Measurements from ENCODE around the gene KIF2A. TPM values are rescaled to one million over a fixed set of nuclear protein-coding genes. Genes with fewer than 3 reads are reported as not detected.

The KIF2A gene
- total RNA-seq, 2 experiments from 2014 or later = 161 to 171 TPM

DNA sequence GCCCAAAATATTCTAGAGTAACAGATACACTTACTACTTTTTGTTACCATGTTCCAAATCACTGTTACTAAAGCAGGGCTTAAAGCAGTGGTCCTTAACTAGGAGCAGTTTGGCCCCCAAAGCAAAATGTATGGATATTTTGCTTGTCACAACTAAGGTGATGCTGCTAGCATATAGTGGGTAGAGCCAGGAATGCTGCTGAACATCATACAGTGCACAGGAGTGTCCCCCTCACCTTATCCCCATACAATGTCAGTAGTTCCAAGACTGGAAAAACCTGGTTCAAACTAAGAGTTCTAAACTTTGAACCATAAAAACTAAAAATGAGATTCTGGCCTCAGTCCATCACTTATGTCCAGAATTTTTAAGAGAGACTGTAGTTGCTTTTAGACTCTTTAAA is 69.6 kb downstream of the KIF2A start:
- no peak for ATAC-seq (ENCODE audit: low read depth)
- no peaks in the 10 kb centered on the region for H3K9me3 Mint-ChIP-seq
- H3K27me3 Mint-ChIP-seq = no peaks in the 10 kb centered on the region
- H3K4me1 Mint-ChIP-seq = peaks cover 3% of the 10 kb centered on the region
- POLR2A ChIA-PET = no interaction called here
- no peak overlapping the region for H3K4me3 Mint-ChIP-seq
- no peak overlapping the region for H3K27ac Mint-ChIP-seq
- H3K36me3 Mint-ChIP-seq = peaks cover 37% of the 10 kb centered on the region
- no peak for DNase-seq

DNA sequence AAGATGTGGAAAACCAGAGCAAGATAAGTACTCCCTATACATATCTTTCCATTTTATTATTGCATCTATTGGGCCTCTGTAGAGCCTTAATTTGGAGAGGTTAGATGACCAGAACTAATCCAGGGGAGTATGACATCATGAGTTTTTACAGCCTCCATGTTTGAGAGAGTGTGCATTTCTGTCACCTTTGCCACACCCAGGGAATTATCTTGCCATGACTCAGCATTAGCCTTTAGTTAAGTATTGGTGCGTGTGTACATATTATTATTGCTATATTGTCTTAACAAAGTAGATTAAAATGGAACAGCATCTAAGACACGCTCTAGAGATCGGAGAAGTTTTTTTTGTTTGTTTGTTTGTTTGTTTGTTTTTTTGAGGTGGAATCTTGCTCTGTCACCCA is 70.1 kb downstream of the KIF2A start:
- DNase-seq (no peak), ATAC-seq (ENCODE audit: low read depth) (no peak)
- Mint-ChIP-seq H3K27ac (no peak overlapping the region), H3K36me3 (peaks cover 39% of the 10 kb centered on the region), H3K4me1 (peaks cover 2% of the 10 kb centered on the region), H3K4me3 (no peak overlapping the region), H3K9me3 (no peaks in the 10 kb centered on the region), H3K27me3 (no peaks in the 10 kb centered on the region)
- POLR2A ChIA-PET = no interaction called here

DNA sequence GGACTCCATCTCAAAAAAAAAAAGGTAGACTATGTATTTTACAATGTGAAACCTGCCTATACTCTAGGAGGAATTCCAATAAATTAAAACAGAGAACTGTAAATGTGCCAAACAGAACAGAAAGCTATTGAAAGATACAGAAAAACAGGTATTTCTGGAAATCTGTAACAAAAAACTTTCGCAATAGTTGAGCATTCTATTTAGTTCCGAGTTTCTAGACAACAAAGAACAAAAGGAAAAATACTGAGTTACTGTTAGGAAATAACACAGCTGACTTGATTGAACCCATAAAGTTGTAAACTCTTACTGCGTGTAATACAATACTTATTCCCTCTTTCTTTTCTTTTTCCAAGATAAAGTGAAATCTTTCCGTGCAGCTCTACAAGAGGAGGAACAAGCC is 79.1 kb downstream of the KIF2A start:
- no peak for ATAC-seq (ENCODE audit: low read depth)
- Mint-ChIP-seq H3K4me1 (peaks cover 7% of the 10 kb centered on the region), H3K4me3 (no peak overlapping the region), H3K27ac (no peak overlapping the region), H3K36me3 (peaks cover 34% of the 10 kb centered on the region), H3K9me3 (no peaks in the 10 kb centered on the region), H3K27me3 (no peaks in the 10 kb centered on the region)
- no peak for DNase-seq
- POLR2A ChIA-PET = no interaction called here

DNA sequence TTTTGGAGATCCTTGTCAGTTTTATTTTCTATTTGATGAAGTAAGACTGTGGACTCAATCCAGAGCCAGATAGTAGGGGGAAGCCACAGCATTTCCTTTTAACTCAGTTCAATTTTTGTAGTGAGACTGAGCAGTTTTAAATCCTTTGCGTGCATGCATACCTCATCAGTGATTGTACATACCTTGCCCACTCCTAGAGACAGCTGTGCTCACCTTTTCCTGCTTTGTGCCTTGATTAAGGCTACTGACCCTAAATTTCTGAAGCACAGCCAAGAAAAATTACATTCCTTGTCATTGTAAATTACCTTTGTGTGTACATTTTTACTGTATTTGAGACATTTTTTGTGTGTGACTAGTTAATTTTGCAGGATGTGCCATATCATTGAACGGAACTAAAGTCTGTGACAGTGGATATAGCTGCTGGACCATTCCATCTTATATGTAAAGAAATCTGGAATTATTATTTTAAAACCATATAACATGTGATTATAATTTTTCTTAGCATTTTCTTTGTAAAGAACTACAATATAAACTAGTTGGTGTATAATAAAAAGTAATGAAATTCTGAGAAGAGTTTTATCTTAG is 79.9 kb downstream of the KIF2A start:
- Mint-ChIP-seq H3K9me3 (no peaks in the 10 kb centered on the region), H3K4me1 (peaks cover 7% of the 10 kb centered on the region), H3K27me3 (no peaks in the 10 kb centered on the region), H3K4me3 (no peak overlapping the region), H3K27ac (no peak overlapping the region), H3K36me3 (peaks cover 27% of the 10 kb centered on the region)
- DNase-seq (no peak), ATAC-seq (ENCODE audit: low read depth) (no peak)
- POLR2A ChIA-PET = no interaction called here

DNA sequence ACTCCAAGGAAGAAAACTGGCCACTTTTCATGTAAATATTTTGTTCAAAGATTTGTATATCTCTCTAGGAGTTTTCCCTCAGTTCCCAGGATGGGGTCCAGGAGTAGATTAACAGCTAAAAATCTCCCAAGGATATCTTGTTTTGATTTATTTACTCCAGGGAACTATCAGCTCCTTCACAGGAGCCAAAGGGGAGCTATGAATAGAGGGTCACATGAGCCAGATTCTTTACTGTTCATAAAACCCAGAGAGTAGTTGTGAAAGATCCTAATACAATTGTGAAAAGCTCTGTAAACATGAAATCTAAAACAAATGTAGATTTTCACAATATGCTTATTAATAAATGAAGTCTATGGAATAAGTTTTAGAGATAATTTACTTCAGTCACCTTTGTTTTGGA is 80.8 kb downstream of the KIF2A start:
- no peaks in the 10 kb centered on the region for H3K9me3 Mint-ChIP-seq
- peaks cover 11% of the 10 kb centered on the region for H3K4me1 Mint-ChIP-seq
- H3K36me3 Mint-ChIP-seq = peaks cover 27% of the 10 kb centered on the region
- no peak overlapping the region for H3K4me3 Mint-ChIP-seq
- POLR2A ChIA-PET = interaction anchor here (1.1 kb wide), 1 partner anchor 9 kb away, joined by 5 read pairs; no protein-coding TSS in a partner anchor
- no peak overlapping the region for H3K27ac Mint-ChIP-seq
- ATAC-seq (ENCODE audit: low read depth) (no peak), DNase-seq (no peak)
- H3K27me3 Mint-ChIP-seq = no peaks in the 10 kb centered on the region

DNA sequence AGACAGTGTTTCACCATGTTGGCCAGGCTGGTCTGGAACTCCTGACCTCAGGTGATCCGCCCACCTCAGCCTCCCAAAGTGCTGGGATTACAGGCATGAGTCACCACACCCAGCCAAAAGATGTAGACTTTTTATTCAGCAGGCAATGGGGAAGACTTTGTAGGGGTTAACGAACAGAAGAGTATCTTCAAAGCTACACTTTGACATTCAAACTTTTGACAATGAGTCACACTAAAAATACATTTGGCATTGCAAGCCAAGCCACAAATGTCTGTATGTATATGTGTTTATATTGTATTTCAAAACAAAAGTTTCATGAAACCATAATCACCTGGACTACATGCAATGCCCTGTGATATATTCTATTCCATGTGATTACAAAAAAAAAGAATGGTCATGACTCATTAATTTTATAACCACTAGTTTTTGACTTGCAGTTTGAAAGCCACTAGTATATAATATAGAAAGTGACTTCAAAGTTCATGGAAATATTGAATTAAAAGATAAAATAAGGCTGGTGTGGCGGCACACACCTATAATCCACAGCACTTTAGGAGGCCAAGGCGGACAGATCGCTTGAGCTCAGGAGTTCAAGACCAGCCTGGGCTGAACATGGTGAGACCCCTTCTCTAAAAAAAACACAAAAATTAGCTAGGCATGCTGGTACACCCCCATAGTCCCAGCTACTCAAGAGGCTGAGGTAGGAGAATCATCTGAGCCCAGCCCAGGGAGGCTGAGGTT is 89.4 kb downstream of the KIF2A start:
- no peaks in the 10 kb centered on the region for H3K27me3 Mint-ChIP-seq
- H3K27ac Mint-ChIP-seq = peak overlapping the region; percentile 58
- no peaks in the 10 kb centered on the region for H3K9me3 Mint-ChIP-seq
- H3K36me3 Mint-ChIP-seq = peaks cover 28% of the 10 kb centered on the region
- ATAC-seq (ENCODE audit: low read depth) (no peak), DNase-seq (no peak)
- H3K4me1 Mint-ChIP-seq = peaks cover 19% of the 10 kb centered on the region
- H3K4me3 Mint-ChIP-seq = no peak overlapping the region
- POLR2A ChIA-PET = interaction anchor here (0.7 to 1.7 kb wide), 2 partner anchors 8 to 159 kb away, joined by 5 to 6 read pairs; no protein-coding TSS in a partner anchor

DNA sequence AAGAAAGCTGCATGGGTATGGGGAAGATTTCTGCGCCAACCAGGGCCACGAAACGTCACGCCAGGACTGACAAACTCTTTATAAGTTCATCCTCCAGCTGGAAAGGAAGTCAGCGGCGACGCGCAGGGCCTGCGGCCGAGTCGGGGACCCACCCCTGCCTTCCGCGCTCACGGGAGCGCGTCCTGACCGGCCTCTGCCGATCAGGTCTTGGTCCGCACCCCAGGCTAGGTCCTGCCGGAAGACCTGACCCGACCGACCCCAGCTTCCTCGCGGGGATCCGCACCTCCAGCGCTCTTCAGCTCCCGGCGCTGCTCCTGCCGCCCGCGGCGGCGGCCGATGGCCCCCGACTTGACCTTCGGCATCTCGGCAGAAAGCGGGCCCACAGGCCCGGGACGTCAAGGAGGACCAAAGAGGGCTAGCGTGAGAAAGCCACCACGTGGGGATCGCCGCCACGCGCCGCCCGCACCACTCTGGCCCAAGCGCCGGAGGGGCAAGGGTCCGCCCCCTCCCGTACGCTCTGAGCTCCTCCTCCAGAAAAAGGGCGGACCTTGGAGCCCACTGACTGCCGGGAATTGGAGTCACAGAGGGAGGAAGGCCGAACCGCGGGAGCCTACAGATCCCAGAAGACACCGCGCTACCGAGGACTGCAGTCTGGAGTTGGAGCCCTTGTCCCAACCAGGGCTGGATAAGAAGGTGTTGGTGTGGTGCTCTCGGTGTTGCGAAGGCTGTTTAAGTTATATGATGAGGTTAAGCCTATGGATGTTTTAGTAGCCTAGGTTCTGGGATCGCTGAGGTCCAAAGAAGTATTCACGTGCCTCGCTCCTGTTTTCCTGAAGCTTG is 97.6 kb downstream of the KIF2A start, which contains the start of gene DIMT1:
TSS of gene DIMT1 (minus strand) at position 495 of the 840 bp plus-strand sequence. CDS start at position 362, 133 bp downstream.
- DNase-seq = peak; percentile 91
- Mint-ChIP-seq H3K27ac (peak within 1 kb of the TSS; percentile 95), H3K4me3 (peak within 1 kb of the TSS; percentile 92), H3K27me3 (no peaks in the 10 kb centered on the region), H3K4me1 (peaks cover 24% of the 10 kb centered on the region), H3K36me3 (peaks cover 16% of the 10 kb centered on the region), H3K9me3 (no peaks in the 10 kb centered on the region)
- peak; percentile 94 for ATAC-seq (ENCODE audit: low read depth)
- POLR2A ChIA-PET = interaction anchor here (0.6 to 4.0 kb wide), 13 partner anchors 9 to 1240 kb away, joined by 3 to 55 read pairs (median 4); partner anchors contain the start of genes IPO11 and KIF2A

DNA sequence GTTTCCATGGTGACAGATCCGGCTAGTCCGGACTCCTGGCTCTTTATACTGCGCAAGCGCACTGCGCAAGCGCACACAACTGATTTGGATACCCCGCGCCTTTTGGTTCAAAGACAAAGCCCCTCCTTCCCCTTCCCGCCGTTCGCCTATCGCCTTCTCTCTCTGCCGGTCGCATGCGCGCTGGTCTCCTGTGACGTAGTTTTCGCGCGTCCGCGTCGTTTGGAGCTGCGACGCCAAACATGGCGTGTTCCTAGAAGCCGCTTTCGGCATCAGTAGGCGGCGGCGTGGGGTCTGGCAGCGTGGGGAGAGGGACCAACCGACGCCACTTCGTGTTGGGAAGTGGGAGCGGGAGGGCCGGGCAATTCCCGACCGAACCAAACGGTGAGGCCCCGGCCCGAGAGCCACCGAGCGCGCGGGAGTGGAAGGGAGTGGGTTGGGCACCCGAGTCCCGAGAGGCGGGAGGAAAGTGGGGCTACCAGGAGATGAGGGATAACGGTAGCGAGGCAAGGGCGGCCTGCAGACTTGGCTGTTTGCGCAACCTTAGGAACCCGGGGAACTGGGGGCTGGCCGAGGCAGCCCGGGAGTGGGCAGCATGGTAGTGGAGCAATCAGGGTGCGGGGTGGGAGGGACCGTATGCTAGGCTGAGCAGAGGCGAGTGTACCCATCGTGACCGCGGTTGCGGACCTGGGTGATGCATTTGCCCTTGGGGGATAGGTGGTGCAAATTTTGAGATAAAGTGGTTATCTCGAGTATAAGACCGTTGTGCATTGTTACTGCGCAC is 106.7 kb downstream of the KIF2A start, which contains the start of gene IPO11:
TSS of gene IPO11 (plus strand) at position 215 of the 781 bp plus-strand sequence. CDS start 24,517 bp downstream, outside the sequence.
- Mint-ChIP-seq H3K36me3 (peaks cover 2% of the 10 kb centered on the region), H3K4me3 (peak within 1 kb of the TSS; percentile 86), H3K27ac (peak within 1 kb of the TSS; percentile 88), H3K9me3 (no peaks in the 10 kb centered on the region), H3K4me1 (peaks cover 17% of the 10 kb centered on the region), H3K27me3 (peaks cover 8% of the 10 kb centered on the region)
- ATAC-seq (ENCODE audit: low read depth) = peak; percentile 98
- DNase-seq = peak; percentile 98
- POLR2A ChIA-PET = interaction anchor here (0.5 to 2.8 kb wide), 4 partner anchors 9 to 206 kb away, joined by 3 to 55 read pairs (median 4); partner anchors contain the start of genes DIMT1 and KIF2A

DNA sequence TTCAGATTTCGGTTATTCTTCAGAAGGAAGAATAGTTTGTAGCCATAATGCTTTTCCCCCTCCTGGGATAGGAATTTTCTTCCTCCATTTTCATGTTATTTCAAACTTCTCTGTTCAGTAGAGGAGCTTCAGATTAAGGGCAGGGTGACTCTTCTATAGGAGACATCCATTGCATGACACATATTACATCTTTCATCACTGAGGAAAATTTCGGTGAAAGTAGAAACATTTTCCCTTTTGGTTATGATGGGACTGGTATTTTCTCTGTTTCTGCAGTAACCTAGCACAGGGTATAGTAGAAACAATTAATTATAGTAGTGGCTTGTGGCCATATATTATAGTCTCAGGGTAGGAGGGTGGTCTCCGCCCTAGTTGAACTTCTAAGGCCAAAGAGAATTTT is 107.7 kb downstream of the KIF2A start:
- Mint-ChIP-seq H3K27me3 (peaks cover 8% of the 10 kb centered on the region), H3K27ac (peak overlapping the region; percentile 88), H3K9me3 (no peaks in the 10 kb centered on the region), H3K4me3 (peak overlapping the region; percentile 86), H3K36me3 (peaks cover 2% of the 10 kb centered on the region), H3K4me1 (peaks cover 17% of the 10 kb centered on the region)
- POLR2A ChIA-PET = interaction anchor here (0.5 to 2.8 kb wide), 2 partner anchors 10 to 158 kb away, joined by 4 to 55 read pairs; partner anchors contain the start of gene DIMT1
- ATAC-seq (ENCODE audit: low read depth) (no peak), DNase-seq (no peak)

DNA sequence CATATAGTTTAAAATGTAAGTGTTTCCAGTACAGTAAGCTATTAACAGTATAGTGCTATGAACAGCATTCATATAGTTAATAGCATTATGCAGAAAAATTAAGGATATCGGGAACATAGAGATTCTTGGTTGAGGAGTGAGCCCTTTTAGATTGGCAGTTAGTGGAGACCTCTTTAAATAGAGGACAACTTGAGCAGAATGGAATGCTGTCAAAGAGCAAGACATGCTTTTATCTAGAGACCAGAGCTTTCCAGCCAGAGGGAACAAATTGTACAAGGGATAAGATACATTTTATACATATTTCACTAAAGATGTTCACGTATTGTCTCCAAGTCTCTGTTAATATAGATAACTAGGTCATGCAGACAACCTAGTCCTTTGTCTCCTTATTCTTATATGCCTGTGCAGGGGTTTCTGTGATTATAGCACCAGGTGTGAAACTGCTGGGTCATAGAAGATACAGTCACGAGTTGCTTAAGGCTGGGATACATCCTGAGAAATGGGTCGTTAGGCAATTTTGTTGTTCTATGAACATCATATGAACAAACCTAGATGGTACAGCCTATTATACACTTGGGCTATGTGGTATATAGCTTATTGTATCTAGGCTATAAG is 112.6 kb downstream of the KIF2A start:
- no peak for DNase-seq
- Mint-ChIP-seq H3K4me1 (peaks cover 12% of the 10 kb centered on the region), H3K36me3 (peaks cover 8% of the 10 kb centered on the region), H3K27me3 (no peaks in the 10 kb centered on the region), H3K4me3 (no peak overlapping the region), H3K27ac (no peak overlapping the region), H3K9me3 (no peaks in the 10 kb centered on the region)
- no peak for ATAC-seq (ENCODE audit: low read depth)
- POLR2A ChIA-PET = no interaction called here

DNA sequence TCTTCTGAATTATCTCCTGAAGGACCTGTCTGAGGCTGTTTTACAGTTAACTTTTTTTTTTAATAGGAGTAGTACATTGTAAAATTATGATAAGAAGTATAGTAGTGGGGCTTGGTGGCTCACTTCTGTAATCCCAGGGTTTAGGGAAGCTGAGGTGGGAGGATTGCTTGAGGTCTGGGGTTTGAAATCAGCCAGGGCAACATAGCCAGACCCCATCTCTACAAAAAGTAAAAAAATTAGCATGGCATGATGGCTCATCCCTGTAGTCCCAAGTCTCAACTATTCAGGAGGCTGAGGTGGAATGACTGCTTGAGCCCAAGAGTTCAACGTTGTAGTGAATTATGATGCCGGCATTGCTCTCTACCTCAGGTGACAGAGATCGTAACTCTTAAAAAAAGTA is 113.6 kb downstream of the KIF2A start:
- Mint-ChIP-seq H3K4me3 (no peak overlapping the region), H3K36me3 (peaks cover 9% of the 10 kb centered on the region), H3K27me3 (no peaks in the 10 kb centered on the region), H3K9me3 (no peaks in the 10 kb centered on the region), H3K4me1 (peaks cover 7% of the 10 kb centered on the region), H3K27ac (no peak overlapping the region)
- POLR2A ChIA-PET = interaction anchor here (0.6 kb wide), 1 partner anchor 80 kb away, joined by 3 read pairs; no protein-coding TSS in a partner anchor
- DNase-seq (no peak), ATAC-seq (ENCODE audit: low read depth) (no peak)

DNA sequence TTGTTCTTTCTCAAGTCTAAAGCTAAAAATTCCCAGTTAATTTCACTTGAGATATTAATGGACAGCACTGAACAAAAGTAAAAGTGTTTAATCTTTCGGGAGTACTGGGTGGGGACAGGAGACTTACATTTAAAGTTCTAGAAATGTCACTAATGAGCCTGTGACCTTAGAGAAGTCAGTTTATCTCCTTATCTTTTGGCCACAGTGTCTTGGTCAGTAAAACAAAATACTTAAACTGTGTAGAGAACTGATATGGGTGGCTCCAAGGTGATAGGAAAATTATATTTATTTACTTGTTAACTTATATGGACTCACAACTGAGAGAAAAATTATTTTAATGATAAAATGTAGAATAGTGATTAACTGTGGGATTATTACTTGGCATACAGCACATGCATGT is 115.4 kb downstream of the KIF2A start:
- POLR2A ChIA-PET = no interaction called here
- peaks cover 6% of the 10 kb centered on the region for H3K4me1 Mint-ChIP-seq
- H3K36me3 Mint-ChIP-seq = peaks cover 13% of the 10 kb centered on the region
- H3K27me3 Mint-ChIP-seq = no peaks in the 10 kb centered on the region
- H3K9me3 Mint-ChIP-seq = no peaks in the 10 kb centered on the region
- no peak for DNase-seq
- H3K27ac Mint-ChIP-seq = no peak overlapping the region
- H3K4me3 Mint-ChIP-seq = no peak overlapping the region
- no peak for ATAC-seq (ENCODE audit: low read depth)

Measured in activated naive CD8-positive, alpha-beta T cell treated with anti-CD3 and anti-CD28 coated beads, Interleukin-2, amount 10 ng/mL, durations not matched to agents 7 days and 5 days (primary cell).